Measurements from ENCODE around the gene HPCAL1. TPM values are rescaled to one million over a fixed set of nuclear protein-coding genes. Genes with fewer than 3 reads are reported as not detected.
A peak's percentile ranks its signal among the peaks of the same experiment; 100 is the strongest.

The HPCAL1 gene
- total and polyA plus RNA-seq, 10 of the 15 experiments (the other 5 are each of a cell fraction or from before 2014, with no cell fraction given): 0.40 to 12.8 (median 7.9) TPM

DNA sequence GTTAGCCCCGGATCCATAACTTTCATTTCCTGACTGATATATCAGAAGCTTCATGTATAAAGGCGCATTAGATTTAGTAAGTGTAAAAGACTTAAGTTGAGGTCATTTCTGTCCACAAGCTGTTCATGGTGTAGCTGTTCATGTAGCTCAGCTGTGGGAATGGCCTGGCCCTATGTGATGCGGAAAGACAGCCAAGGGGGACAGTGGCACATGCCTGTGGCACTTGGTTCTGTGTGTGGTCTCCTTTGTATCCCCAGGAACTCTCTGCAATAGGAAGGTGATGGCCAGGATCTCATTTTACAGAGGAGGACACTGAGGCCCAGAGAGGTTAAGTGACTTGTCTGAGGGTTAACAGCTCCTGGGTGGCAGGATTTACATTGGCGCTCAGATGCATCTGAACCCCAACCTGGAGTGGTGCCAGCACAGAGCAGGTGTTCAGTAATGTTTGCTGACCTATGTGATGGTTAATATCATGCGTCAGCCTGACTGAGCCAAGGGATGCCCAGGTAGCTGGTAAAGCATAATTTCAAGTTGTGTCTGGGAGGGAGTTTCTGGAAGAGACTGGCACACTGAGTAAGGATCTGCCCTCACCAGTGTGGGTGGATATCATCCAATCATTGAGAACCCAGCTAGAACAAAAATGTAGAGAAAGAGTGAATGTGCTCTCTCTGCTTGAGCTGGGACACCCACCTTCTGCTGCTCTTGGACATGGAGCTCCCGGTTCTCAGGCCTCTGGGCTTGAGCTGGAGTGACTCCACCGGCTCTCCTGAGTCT lies 25.4 kb downstream of the HPCAL1 start:
- H4K20me1 ChIP-seq (ENCODE audit: control insufficient read depth, insufficient read depth): no peaks in the 10 kb centered on the region
- ChIA-PET RAD21 (ENCODE audit: unreplicated experiment) (interaction anchor here (1.2 to 5.9 kb wide), 4 partner anchors 25 to 106 kb away, joined by 3 to 76 read pairs (median 23); partner anchors contain the start of gene HPCAL1), POLR2A (interaction anchor here (0.8 to 1.8 kb wide), 7 partner anchors 20 to 80 kb away, joined by 3 to 7 read pairs (median 4); partner anchors contain the start of gene HPCAL1), CTCF (interaction anchor here (0.6 to 3.8 kb wide), 6 partner anchors 14 to 256 kb away, joined by 3 to 17 read pairs (median 4); partner anchors contain the start of gene HPCAL1), SMC1A (ENCODE audit: uncharacterized antibody, unreplicated experiment) (interaction anchor here (0.6 to 7.3 kb wide), 5 partner anchors 16 to 211 kb away, joined by 3 to 69 read pairs (median 3); partner anchors contain the start of gene HPCAL1)
- intact Hi-C loops (cut with micrococcal nuclease; ENCODE audit: unreplicated experiment) (no loop called here), in situ Hi-C loops (cut with MboI) (no loop called here)
- FAIRE-seq (peak; percentile 7), ATAC-seq (no peak), DNase-seq (ENCODE audit: low read depth, low spot score) (no peak)
- H3K4me3 ChIP-seq: no peak overlapping the region
- no peak overlapping the region for H2AFZ ChIP-seq (ENCODE audit: control insufficient read depth, low read depth, low read length)
- H3K79me2 ChIP-seq (ENCODE audit: control insufficient read depth, insufficient read depth, low read length): peaks cover 2% of the 10 kb centered on the region; the same call in 1 of the 2 replicates
- H3K9me3 ChIP-seq (replicated peaks; ENCODE audit: control insufficient read depth, insufficient read depth, low read length): no peaks in the 10 kb centered on the region
- peaks cover 27% of the 10 kb centered on the region for H3K4me1 ChIP-seq (ENCODE audit: control insufficient read depth, insufficient read depth, low read length)
- 73% methylated on average over 7 of the region's 7 CpGs for WGBS (ENCODE audit: insufficient coverage, insufficient replicate concordance, low lambda C conversion rate, missing lambda C conversion rate)
- BruUV-seq (replicated peaks): no TSS peak
- H3K9ac ChIP-seq (ENCODE audit: control insufficient read depth, insufficient read depth, low read length): no peak overlapping the region
- H3K4me2 ChIP-seq (ENCODE audit: control insufficient read depth, insufficient read depth): no peak overlapping the region
- no peaks in the 10 kb centered on the region for H3K36me3 ChIP-seq (ENCODE audit: control insufficient read depth in 2 of 2, insufficient read depth in 2 of 2, low read length in 1 of 2)
- H3K27ac ChIP-seq (ENCODE audit: control insufficient read depth, insufficient read depth): no peak overlapping the region
- H3K27me3 ChIP-seq (replicated peaks in 1 of 2; ENCODE audit: control insufficient read depth in 2 of 2, insufficient read depth in 2 of 2, low read length in 1 of 2): no peaks in the 10 kb centered on the region
- TF ChIP-seq, protein P1, sequence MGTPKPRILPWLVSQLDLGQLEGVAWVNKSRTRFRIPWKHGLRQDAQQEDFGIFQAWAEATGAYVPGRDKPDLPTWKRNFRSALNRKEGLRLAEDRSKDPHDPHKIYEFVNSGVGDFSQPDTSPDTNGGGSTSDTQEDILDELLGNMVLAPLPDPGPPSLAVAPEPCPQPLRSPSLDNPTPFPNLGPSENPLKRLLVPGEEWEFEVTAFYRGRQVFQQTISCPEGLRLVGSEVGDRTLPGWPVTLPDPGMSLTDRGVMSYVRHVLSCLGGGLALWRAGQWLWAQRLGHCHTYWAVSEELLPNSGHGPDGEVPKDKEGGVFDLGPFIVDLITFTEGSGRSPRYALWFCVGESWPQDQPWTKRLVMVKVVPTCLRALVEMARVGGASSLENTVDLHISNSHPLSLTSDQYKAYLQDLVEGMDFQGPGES (IDR thresholded peaks at IDR 0.05): no peak
- TF ChIP-seq, protein P2, sequence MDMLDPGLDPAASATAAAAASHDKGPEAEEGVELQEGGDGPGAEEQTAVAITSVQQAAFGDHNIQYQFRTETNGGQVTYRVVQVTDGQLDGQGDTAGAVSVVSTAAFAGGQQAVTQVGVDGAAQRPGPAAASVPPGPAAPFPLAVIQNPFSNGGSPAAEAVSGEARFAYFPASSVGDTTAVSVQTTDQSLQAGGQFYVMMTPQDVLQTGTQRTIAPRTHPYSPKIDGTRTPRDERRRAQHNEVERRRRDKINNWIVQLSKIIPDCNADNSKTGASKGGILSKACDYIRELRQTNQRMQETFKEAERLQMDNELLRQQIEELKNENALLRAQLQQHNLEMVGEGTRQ (IDR thresholded peaks at IDR 0.05; ENCODE audit: borderline replicate concordance, low read depth, low read length): no peak
- TF ChIP-seq NR2C1 (IDR thresholded peaks at IDR 0.05) (no peak), MTA3 (IDR thresholded peaks at IDR 0.05; ENCODE audit: borderline replicate concordance, low read length) (no peak), IRF4 (IDR thresholded peaks at IDR 0.05; ENCODE audit: low read depth, low read length) (no peak), KDM1A (IDR thresholded peaks at IDR 0.05; ENCODE audit: borderline replicate concordance) (no peak), SIN3A (IDR thresholded peaks at IDR 0.05; ENCODE audit: low read depth, low read length) (no peak), TCF3 (IDR thresholded peaks at IDR 0.05; ENCODE audit: borderline replicate concordance, insufficient read depth, low read depth, low read length) (no peak), HDGF (IDR thresholded peaks at IDR 0.05) (no peak), PRDM15 (CRISPR knock-in tag; IDR thresholded peaks at IDR 0.05) (no peak), POU2F2 (IDR thresholded peaks at IDR 0.05; ENCODE audit: borderline replicate concordance, low read depth, low read length) (no peak), YY1 (IDR thresholded peaks at IDR 0.05; ENCODE audit: low read depth, low read length) (no peak), ATF2 (IDR thresholded peaks at IDR 0.05; ENCODE audit: low read length) (no peak)
- TF ChIP-seq, protein P3, sequence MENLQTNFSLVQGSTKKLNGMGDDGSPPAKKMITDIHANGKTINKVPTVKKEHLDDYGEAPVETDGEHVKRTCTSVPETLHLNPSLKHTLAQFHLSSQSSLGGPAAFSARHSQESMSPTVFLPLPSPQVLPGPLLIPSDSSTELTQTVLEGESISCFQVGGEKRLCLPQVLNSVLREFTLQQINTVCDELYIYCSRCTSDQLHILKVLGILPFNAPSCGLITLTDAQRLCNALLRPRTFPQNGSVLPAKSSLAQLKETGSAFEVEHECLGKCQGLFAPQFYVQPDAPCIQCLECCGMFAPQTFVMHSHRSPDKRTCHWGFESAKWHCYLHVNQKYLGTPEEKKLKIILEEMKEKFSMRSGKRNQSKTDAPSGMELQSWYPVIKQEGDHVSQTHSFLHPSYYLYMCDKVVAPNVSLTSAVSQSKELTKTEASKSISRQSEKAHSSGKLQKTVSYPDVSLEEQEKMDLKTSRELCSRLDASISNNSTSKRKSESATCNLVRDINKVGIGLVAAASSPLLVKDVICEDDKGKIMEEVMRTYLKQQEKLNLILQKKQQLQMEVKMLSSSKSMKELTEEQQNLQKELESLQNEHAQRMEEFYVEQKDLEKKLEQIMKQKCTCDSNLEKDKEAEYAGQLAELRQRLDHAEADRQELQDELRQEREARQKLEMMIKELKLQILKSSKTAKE (IDR thresholded peaks at IDR 0.05; ENCODE audit: low read depth, poor library complexity, severe bottlenecking): no peak
